ENCODE results near the gene TSPEAR.

Gene TSPEAR

GRCh38 chr21:44477712-44478111 is 233.7 kb downstream of the TSPEAR start:
- no peak overlapping the region for H3K4me3 ChIP-seq (ENCODE audit: low read depth, low read length)
- DNase-seq (ENCODE audit: low read depth): no peak
- TF ChIP-seq, protein P1, sequence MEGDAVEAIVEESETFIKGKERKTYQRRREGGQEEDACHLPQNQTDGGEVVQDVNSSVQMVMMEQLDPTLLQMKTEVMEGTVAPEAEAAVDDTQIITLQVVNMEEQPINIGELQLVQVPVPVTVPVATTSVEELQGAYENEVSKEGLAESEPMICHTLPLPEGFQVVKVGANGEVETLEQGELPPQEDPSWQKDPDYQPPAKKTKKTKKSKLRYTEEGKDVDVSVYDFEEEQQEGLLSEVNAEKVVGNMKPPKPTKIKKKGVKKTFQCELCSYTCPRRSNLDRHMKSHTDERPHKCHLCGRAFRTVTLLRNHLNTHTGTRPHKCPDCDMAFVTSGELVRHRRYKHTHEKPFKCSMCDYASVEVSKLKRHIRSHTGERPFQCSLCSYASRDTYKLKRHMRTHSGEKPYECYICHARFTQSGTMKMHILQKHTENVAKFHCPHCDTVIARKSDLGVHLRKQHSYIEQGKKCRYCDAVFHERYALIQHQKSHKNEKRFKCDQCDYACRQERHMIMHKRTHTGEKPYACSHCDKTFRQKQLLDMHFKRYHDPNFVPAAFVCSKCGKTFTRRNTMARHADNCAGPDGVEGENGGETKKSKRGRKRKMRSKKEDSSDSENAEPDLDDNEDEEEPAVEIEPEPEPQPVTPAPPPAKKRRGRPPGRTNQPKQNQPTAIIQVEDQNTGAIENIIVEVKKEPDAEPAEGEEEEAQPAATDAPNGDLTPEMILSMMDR (IDR thresholded peaks at IDR 0.05; ENCODE audit: low read depth, low read length): no peak
- TF ChIP-seq MYC (IDR thresholded peaks at IDR 0.05; ENCODE audit: low read depth, low read length): no peak
- TF ChIP-seq, protein P2, sequence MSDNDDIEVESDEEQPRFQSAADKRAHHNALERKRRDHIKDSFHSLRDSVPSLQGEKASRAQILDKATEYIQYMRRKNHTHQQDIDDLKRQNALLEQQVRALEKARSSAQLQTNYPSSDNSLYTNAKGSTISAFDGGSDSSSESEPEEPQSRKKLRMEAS (IDR thresholded peaks at IDR 0.05; ENCODE audit: low read depth, low read length): no peak
- no peak for TF ChIP-seq POLR2A (IDR thresholded peaks at IDR 0.05; ENCODE audit: extremely low read depth, insufficient read length)

DNA sequence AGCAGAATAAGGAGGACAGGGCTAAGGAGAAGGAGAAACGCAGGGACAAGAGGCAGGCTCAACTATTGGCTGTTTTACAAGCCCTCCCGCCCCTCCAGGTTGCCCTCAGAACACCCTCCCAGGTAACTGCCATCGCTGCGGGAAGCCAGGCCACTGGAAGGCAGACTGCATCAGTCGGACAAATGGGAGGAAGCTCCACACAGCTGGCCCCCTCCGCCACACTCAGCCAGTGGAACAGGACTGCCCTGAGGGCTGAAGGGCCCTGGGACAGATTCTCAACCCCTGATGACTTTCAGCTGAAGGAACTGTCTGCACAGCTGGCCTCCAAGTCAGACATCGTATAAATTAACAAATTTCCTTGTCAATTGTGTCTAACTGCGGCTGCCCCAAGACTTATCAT is 234.2 kb downstream of the TSPEAR start:
- H3K4me3 ChIP-seq (ENCODE audit: low read depth, low read length): no peak overlapping the region
- DNase-seq (ENCODE audit: low read depth): no peak
- TF ChIP-seq, protein P1 (IDR thresholded peaks at IDR 0.05; ENCODE audit: low read depth, low read length): no peak
- TF ChIP-seq POLR2A (IDR thresholded peaks at IDR 0.05; ENCODE audit: extremely low read depth, insufficient read length): no peak
- TF ChIP-seq, protein P2 (IDR thresholded peaks at IDR 0.05; ENCODE audit: low read depth, low read length): no peak
- TF ChIP-seq MYC (IDR thresholded peaks at IDR 0.05; ENCODE audit: low read depth, low read length): no peak

DNA sequence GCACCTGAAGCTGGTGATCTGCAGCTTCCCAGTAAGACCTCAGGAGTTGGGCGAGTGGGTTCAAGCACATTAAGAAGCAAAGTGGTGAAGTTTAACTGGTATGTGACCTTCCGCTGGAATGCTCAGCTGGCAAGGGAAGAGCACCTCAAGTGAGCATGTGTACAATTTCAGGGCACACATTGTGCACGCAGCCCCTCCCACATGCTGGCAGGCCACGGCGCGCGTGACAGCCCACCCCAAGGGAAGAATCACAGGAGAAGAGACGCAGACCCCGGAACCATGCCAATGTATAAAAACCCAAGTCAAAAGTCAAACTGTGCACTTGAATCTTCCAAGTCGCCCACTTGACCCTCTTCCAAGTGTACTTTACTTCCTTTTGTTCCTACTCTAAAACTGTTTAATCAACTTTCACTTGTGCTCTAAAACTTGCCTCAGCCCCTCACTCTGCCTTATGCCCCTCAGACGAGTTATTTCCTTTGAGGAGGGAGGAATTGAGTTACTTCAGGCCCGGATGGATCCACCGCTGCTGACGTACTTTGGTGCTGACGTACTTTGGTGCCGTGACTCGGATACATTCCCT is 236.0 kb downstream of the TSPEAR start:
- TF ChIP-seq POLR2A (IDR thresholded peaks at IDR 0.05; ENCODE audit: extremely low read depth, insufficient read length) (no peak), MYC (IDR thresholded peaks at IDR 0.05; ENCODE audit: low read depth, low read length) (no peak)
- TF ChIP-seq, protein P2 (IDR thresholded peaks at IDR 0.05; ENCODE audit: low read depth, low read length): no peak
- TF ChIP-seq, protein P1 (IDR thresholded peaks at IDR 0.05; ENCODE audit: low read depth, low read length): no peak
- H3K4me3 ChIP-seq (ENCODE audit: low read depth, low read length): no peak overlapping the region
- no peak for DNase-seq (ENCODE audit: low read depth)

- TF ChIP-seq, protein P1 (IDR thresholded peaks at IDR 0.05; ENCODE audit: low read depth, low read length): no peak
- TF ChIP-seq, protein P2 (IDR thresholded peaks at IDR 0.05; ENCODE audit: low read depth, low read length): no peak
- TF ChIP-seq MYC (IDR thresholded peaks at IDR 0.05; ENCODE audit: low read depth, low read length) (no peak), POLR2A (IDR thresholded peaks at IDR 0.05; ENCODE audit: extremely low read depth, insufficient read length) (no peak)
- no peak overlapping the region for H3K4me3 ChIP-seq (ENCODE audit: low read depth, low read length)
- no peak for DNase-seq (ENCODE audit: low read depth)
Measured at GRCh38 chr21:44473915-44474555, 237.3 kb downstream of the TSPEAR start.

DNA sequence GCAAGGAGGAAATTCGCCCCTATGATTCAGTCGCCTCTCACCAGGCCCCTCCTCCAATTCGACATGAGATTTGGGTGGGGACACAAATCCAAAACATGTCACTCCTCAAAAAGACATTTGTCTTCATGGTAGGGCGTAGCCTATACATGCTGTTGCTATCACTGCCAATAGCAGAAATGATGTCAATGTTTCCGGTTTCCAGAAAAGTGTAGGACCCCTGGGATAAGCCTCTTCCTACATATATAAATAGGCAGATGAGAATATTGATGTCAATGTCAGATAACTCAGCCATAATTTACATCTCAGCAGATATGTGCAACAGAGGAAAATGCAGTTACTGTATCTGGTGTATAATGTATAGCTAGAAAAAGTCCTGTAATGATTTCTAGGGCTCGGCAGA is 239.4 kb downstream of the TSPEAR start:
- no peak overlapping the region for H3K4me3 ChIP-seq (ENCODE audit: low read depth, low read length)
- TF ChIP-seq POLR2A (IDR thresholded peaks at IDR 0.05; ENCODE audit: extremely low read depth, insufficient read length): no peak
- TF ChIP-seq, protein P1 (IDR thresholded peaks at IDR 0.05; ENCODE audit: low read depth, low read length): no peak
- TF ChIP-seq, protein P2 (IDR thresholded peaks at IDR 0.05; ENCODE audit: low read depth, low read length): no peak
- no peak for TF ChIP-seq MYC (IDR thresholded peaks at IDR 0.05; ENCODE audit: low read depth, low read length)
- no peak for DNase-seq (ENCODE audit: low read depth)

Measured in NB4 (cell line).